DOHH2 (cell line): Measurements from ENCODE around the gene EPS8L2.

Source experiments
- CTCF ChIP-seq: fragments of 200-600 bp; sonication (generic); IDR thresholded peaks from one replicate; pipeline ENCODE4 v1.5.1; 2014; ENCODE audit warnings: antibody characterized with exemption, mild to moderate bottlenecking, low read depth, low read length; ENCODE audit not compliant: poor library complexity, severe bottlenecking
- EZH2phosphoT487 ChIP-seq: fragments of 200-600 bp; sonication (generic); IDR thresholded peaks from 2 replicates; pipeline ENCODE4 v1.6.1; 2017; ENCODE audit warnings: borderline replicate concordance, mild to moderate bottlenecking, antibody characterized with exemption, low read length, moderate library complexity, mixed read lengths

- TF ChIP-seq CTCF (no peak), EZH2phosphoT487 (no peak)
Observed at GRCh38 chr11:766936-767210, 60.8 kb downstream of the EPS8L2 start.
